ENCODE results near the gene MYOM1.

Gene MYOM1

DNA sequence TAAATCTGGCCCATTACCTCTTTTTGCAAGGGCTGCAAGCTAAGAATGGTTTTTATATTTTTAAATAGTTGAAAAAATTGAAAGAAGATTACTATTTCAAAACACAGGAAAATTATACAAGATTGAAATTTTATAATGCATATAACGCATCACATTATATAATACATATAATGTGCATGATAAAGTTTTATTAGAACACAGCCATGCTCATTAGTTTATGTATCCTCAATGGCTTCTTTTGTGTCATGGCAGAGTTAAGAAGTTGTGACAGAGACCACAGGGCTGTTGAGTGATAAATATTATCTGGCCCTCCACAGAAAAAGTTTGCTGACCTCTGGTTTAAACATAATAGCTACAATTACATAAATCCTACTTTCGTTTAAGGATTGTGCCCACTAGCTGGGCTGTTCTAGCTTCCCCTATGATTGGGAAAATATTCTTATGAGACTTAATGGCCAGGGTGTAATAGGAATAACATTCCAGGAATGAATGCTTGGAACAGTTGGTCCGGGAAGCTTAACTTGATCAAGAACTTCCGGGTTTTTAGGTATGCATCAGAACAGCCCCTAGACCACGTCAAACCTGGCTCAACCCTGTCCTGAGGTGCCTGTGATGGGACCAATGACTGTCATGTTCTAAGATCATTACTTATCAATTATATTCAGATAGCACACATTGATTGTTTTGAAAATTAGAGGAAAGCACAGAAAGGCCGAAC lies 108.1 kb downstream of the MYOM1 start:
- no peak for DNase-seq

- DNase-seq = no peak
Observed at GRCh38 chr18:3110034-3110752, 109.6 kb downstream of the MYOM1 start.

GRCh38 chr18:3107740-3108151 lies 112.0 kb downstream of the MYOM1 start:
- no peak for DNase-seq

DNA sequence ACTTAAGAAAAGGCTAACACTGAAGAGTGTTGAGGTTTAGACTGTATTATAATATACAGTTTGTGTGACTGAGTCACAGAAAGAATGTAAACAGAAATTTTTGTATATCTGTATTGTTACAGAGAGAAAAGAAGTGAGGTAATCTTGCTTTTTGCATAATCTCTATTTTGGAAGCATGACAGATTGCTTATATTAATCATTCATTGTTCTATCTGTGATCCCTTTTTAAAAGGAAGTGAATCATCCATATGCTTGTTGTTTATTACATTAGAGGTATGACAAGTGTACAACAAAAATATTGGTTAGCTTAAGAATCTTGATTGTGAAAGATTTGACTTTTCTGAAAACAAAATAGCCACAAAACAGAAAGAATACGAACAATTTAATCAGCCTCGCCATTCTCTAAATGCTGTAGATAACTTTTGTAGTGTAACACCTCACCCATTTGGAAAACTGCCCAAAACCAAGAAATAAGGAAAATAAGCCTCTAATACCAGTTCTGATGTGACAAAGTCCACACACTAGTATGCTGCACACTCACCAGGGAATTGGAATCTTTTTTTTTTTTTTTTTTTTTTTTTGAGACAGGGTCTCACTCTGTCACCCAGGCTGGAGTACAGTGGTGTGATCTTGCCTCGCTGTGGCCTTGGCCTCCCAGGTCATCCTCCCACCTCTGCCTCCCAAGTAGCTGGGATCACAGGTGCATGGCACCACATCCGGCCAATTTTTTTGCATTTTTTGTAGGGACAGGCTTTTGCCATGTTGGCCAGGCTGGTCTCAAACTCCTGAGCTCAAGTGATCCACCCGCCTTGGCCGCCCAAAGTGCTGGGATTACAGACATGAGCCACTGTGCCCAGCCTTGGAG lies 115.3 kb downstream of the MYOM1 start:
- DNase-seq = no peak

- no peak for DNase-seq
Observed at GRCh38 chr18:3103576-3103975, 116.2 kb downstream of the MYOM1 start.

DNA sequence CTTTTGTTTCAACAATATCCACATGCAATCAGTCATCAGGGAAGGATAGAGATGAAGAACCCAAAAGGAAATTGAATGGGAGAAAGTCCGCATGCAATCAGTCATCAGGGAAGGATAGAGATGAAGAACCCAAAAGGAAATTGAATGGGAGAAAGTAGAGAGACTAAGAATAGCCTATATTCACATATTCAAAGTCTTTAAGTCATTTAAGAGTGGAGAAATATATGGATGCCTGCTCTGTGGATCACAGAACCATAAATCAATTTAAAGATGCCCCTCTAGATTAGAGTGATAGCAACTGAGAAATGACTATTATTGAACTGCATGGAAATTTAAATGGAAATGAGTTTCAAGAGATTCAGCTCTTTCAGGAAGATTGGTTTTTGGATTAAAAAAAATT lies 116.8 kb downstream of the MYOM1 start:
- DNase-seq = no peak

- no peak for DNase-seq
Observed at GRCh38 chr18:3100498-3101132, 119.2 kb downstream of the MYOM1 start.

DNA sequence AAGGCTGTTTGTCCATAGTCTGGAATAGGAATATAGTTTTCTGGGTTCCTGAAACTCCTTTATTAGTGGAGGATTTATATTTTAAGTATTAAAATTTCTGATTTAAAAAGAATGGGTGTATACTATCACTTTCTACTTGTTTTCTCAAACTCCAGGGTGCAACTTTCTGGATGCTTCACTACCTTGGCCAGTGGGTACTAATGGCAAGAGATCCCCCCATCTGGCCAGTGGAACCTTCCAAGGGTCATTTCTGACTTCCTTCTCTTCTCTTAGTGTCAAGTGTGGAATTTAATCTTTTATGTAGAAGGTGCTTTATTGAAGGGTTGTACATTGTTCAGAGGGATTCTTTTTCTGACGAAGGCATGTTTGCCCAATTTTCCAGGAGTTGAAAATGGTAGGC lies 120.4 kb downstream of the MYOM1 start:
- no peak for DNase-seq

GRCh38 chr18:3097082-3097481 lies 122.7 kb downstream of the MYOM1 start:
- DNase-seq = peak in 1 of 2 donors; percentile 51

GRCh38 chr18:3095921-3096320 lies 123.8 kb downstream of the MYOM1 start:
- no peak for DNase-seq

GRCh38 chr18:3094338-3094684 lies 125.5 kb downstream of the MYOM1 start:
- DNase-seq = no peak

- no peak for DNase-seq
Observed at GRCh38 chr18:3093624-3094337, 126.0 kb downstream of the MYOM1 start.

DNA sequence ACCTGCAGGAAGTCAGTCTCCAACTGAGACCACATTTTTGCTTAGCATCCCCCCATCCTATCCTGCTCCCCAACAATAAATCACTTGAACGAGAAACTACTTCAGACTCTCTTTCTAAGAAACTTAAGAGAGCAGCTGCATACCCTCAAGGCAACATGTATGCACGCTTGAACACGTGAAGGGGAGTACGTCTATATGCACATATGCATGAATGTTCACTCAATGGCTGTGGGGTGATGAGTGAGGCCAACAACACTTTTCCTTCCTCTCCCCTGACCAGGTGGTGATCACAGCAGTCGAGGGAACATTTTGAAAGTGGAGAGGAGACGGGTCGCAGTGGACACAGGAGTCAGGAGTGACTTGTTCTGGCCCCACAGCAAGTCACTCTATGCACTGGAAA lies 127.0 kb downstream of the MYOM1 start:
- no peak for DNase-seq

- DNase-seq = no peak
Observed at GRCh38 chr18:3089579-3089978, 130.2 kb downstream of the MYOM1 start.

GRCh38 chr18:3088449-3088848 lies 131.3 kb downstream of the MYOM1 start:
- no peak for DNase-seq

GRCh38 chr18:3086871-3087270 lies 132.9 kb downstream of the MYOM1 start:
- DNase-seq = no peak

DNA sequence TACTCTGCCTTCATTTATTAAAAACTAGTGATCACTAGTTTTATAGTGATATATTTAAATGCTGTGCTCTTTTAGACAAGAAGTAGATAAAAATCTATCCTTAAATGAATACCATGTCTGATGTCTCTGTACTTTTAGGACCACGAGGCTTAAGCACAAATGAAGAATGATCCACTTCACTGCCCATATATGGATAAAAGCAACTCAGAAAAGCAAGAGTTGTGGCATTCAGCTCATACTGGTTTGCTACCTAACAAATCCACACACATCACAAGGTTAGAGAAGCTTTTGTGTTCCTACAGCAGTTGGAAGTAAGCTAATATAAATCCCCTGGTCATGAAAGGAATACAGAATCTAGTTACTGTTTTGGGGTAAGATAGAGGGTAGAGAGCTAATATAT lies 134.2 kb downstream of the MYOM1 start:
- DNase-seq = no peak

- no peak for DNase-seq
Observed at GRCh38 chr18:3084206-3084605, 135.6 kb downstream of the MYOM1 start.

DNA sequence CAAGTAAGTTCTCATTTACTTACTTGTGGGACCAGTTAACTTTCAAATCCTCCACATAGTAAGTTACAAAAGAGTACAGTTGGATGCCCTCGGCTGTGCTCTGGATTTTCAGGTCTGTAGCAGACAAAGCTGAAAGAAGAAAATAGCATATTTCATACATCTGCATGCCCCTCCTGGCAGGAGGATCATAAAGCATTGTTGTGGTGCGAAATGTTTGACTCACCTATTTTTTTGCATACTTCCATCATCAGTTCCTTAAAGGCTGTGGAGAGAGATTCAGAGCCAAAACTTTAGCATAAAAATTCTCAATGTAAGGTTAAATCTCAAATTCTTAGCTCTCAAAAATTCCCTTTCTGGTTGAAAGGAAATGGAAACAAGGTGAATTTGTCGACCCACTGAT lies 136.0 kb downstream of the MYOM1 start:
- no peak for DNase-seq

- no peak for DNase-seq
Observed at GRCh38 chr18:3081584-3081991, 138.2 kb downstream of the MYOM1 start.

DNA sequence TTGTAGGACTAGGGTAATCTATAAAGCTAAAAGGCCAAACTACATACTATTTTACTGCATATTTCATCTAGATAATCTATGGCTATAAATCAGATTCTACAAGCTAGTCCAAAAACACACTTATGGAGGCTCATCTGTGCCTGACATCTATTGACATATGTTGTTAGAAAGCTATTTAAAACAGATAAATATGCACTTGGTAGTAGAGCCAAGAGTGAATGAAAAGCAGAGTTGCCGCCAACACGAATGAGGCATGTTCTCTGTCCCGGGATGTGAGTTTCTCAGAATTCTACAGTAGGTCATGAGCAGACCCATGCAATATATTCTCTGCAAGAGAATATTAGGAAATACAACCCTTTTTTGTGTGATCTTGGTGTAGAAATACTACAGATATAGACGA lies 140.1 kb downstream of the MYOM1 start:
- DNase-seq = no peak

DNA sequence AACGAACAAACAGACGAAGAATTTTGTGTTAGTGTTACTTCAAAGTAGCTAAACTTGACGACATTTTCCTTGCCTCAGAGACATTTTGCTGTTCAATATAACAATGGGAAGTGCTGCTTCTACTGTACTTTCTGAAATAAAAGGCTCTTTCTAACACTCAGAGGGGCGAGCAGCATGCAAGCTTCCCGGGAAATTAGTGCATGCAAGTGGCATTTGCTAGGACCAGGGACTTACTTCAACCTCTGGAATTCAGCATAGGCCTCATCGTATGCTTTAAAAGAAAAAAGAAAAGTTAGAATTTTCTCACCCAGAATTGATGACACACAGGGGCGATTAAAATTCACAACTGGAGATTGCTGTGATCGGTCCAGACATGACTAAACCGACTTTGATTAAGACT lies 144.3 kb downstream of the MYOM1 start:
- no peak for DNase-seq

- no peak for DNase-seq
Observed at GRCh38 chr18:3074087-3074486, 145.7 kb downstream of the MYOM1 start.

Data from CD4-positive, alpha-beta T cell treated with Interleukin-4 for 1 hour (primary cell).